ENCODE measurements around the gene ZSCAN21. TPM values are rescaled to one million over a fixed set of nuclear protein-coding genes. Genes with fewer than 3 reads are reported as not detected.

Gene ZSCAN21
- total and polyA plus RNA-seq, 2 donors from 2014 or later, result 10.8 to 12.4 TPM

DNA sequence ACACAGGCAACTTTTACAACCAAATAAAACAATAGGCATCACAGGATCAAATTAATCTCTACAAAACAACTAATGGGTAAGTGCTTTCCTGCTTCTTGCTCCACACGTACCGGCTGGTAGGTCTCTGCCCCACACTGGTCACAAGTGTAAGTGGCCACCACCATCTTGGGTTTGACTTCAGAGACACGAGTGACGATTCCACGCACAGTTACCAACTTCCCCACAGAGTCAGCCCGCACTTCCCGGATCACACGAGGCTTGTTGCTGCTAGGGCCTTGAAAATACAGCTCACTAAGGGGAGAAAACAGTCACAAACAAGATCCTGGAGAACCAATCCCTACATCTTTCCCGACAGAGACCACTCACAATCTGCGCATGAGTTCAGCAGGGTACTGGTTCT is 49.3 kb downstream of the ZSCAN21 start:
- intact Hi-C loops (cut with DNase I), result no loop called here
- H3K4me1 ChIP-seq (ENCODE audit: control insufficient read depth in 2 of 3, insufficient read depth in 2 of 3, low read depth in 1 of 3, low read length in 3 of 3), result peaks cover 0 to 10% (median 6%) of the 10 kb centered on the region in 3 donors
- FAIRE-seq (no peak), DNase-seq (no peak)
- no peak overlapping the region for H3K27ac ChIP-seq (ENCODE audit: low read depth in 2 of 2, low read length in 2 of 2)
- H3K9me3 ChIP-seq (ENCODE audit: control insufficient read depth in 2 of 3, insufficient read depth in 1 of 3, low read length in 3 of 3), result no peaks in the 10 kb centered on the region
- no peaks in the 10 kb centered on the region for H3K27me3 ChIP-seq (ENCODE audit: control insufficient read depth, insufficient read depth, low read length)
- peaks cover 25 to 56% (median 28%) of the 10 kb centered on the region in 3 donors for H3K36me3 ChIP-seq (ENCODE audit: control insufficient read depth in 2 of 3, insufficient read depth in 3 of 3, low read length in 3 of 3)
- TF ChIP-seq, protein P1, sequence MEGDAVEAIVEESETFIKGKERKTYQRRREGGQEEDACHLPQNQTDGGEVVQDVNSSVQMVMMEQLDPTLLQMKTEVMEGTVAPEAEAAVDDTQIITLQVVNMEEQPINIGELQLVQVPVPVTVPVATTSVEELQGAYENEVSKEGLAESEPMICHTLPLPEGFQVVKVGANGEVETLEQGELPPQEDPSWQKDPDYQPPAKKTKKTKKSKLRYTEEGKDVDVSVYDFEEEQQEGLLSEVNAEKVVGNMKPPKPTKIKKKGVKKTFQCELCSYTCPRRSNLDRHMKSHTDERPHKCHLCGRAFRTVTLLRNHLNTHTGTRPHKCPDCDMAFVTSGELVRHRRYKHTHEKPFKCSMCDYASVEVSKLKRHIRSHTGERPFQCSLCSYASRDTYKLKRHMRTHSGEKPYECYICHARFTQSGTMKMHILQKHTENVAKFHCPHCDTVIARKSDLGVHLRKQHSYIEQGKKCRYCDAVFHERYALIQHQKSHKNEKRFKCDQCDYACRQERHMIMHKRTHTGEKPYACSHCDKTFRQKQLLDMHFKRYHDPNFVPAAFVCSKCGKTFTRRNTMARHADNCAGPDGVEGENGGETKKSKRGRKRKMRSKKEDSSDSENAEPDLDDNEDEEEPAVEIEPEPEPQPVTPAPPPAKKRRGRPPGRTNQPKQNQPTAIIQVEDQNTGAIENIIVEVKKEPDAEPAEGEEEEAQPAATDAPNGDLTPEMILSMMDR (IDR thresholded peaks at IDR 0.05; ENCODE audit: borderline replicate concordance, extremely low read depth, insufficient read depth), result no peak
- H3K4me3 ChIP-seq (ENCODE audit: low read length in 3 of 3), result no peak overlapping the region
- H3K9ac ChIP-seq (ENCODE audit: low read length in 3 of 3), result no peak overlapping the region

DNA sequence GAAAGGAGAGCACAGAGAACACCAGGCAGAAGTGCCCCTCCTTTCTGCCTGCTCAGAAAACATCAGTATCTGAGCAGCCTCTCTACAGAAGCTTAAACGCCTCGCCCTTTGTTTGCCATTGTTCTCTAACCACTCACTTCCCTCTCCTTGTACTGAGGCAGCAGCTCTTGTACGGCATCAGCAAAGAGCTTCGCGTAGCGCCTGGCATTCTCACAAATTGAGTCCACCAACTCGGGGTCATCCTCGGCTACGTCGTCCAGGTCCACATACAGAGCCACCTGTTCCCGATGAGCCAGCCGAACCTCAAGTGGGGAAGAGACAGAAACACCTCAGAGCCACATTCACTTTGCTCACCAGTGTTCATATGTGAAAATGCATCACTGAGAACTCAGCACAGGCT is 49.9 kb downstream of the ZSCAN21 start:
- intact Hi-C loops (cut with DNase I), result no loop called here
- peak overlapping the region in 2 of 3 donors; percentile 22 to 66 for H3K9ac ChIP-seq (ENCODE audit: low read length in 3 of 3)
- peaks cover 0 to 10% (median 6%) of the 10 kb centered on the region in 3 donors for H3K4me1 ChIP-seq (ENCODE audit: control insufficient read depth in 2 of 3, insufficient read depth in 2 of 3, low read depth in 1 of 3, low read length in 3 of 3)
- H3K27me3 ChIP-seq (ENCODE audit: control insufficient read depth, insufficient read depth, low read length), result no peaks in the 10 kb centered on the region
- DNase-seq, result no peak
- no peaks in the 10 kb centered on the region for H3K9me3 ChIP-seq (ENCODE audit: control insufficient read depth in 2 of 3, insufficient read depth in 1 of 3, low read length in 3 of 3)
- TF ChIP-seq, protein P1 (IDR thresholded peaks at IDR 0.05; ENCODE audit: borderline replicate concordance, extremely low read depth, insufficient read depth), result no peak
- H3K4me3 ChIP-seq (ENCODE audit: low read length in 3 of 3), result peak overlapping the region; percentile 59 to 84 (median 83)
- FAIRE-seq, result no peak
- H3K27ac ChIP-seq (ENCODE audit: low read depth in 2 of 2, low read length in 2 of 2), result no peak overlapping the region
- H3K36me3 ChIP-seq (ENCODE audit: control insufficient read depth in 2 of 3, insufficient read depth in 3 of 3, low read length in 3 of 3), result peaks cover 22 to 53% (median 26%) of the 10 kb centered on the region in 3 donors

DNA sequence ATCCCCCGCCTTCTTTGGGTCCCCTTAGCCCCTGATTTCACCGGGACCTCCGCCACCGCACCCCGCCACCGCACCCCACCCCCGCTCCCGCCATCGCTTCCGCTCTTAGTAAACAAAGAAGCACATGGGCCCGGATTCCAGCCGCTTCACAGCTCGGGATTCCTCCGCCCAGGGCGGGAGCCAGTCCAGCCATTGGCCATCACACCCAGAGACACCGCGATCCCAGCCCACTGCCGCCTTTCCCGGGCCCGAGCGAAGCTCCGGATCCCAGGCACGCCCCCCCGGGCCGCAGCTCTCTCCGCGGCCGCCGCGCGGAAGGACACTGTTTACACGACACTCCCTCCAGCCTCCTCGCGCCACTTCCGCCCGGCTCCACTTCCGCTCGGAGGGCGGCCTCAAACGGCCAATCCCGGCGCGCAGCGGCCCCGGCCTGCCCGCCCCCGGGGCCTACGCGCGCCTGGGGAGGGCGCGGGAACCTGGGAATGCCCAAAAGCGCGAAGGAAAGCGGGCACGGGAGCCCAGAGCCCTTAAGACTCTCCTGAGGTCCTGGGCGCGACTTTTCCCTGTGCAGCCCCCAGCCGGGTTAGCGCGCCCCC is 50.9 kb downstream of the ZSCAN21 start:
- peaks cover 22 to 43% (median 23%) of the 10 kb centered on the region in 3 donors for H3K36me3 ChIP-seq (ENCODE audit: control insufficient read depth in 2 of 3, insufficient read depth in 3 of 3, low read length in 3 of 3)
- peak overlapping the region; percentile 69 to 84 (median 83) for H3K4me3 ChIP-seq (ENCODE audit: low read length in 3 of 3)
- DNase-seq (peak; percentile 98 to 99 (median 98)), FAIRE-seq (no peak)
- H3K4me1 ChIP-seq (ENCODE audit: control insufficient read depth in 2 of 3, insufficient read depth in 2 of 3, low read depth in 1 of 3, low read length in 3 of 3), result peaks cover 0 to 10% (median 6%) of the 10 kb centered on the region in 3 donors
- intact Hi-C loops (cut with DNase I), result no loop called here
- H3K9ac ChIP-seq (ENCODE audit: low read length in 3 of 3), result peak overlapping the region in 2 of 3 donors; percentile 22 to 66
- H3K27me3 ChIP-seq (ENCODE audit: control insufficient read depth, insufficient read depth, low read length), result no peaks in the 10 kb centered on the region
- peak overlapping the region; percentile 63 to 83 for H3K27ac ChIP-seq (ENCODE audit: low read depth in 2 of 2, low read length in 2 of 2)
- no peaks in the 10 kb centered on the region for H3K9me3 ChIP-seq (ENCODE audit: control insufficient read depth in 2 of 3, insufficient read depth in 1 of 3, low read length in 3 of 3)
- TF ChIP-seq, protein P1 (IDR thresholded peaks at IDR 0.05; ENCODE audit: borderline replicate concordance, extremely low read depth, insufficient read depth), result no peak

All from kidney (tissue), 14 donors.